GM12878 (cell line): ENCODE data around the gene MED13L. TPM values are rescaled to one million over a fixed set of nuclear protein-coding genes. Genes with fewer than 3 reads are reported as not detected.

Experiments used
- CHD1 ChIP-seq: IDR thresholded peaks from 2 replicates; pipeline ENCODE4 v1.6.1; 2012; ENCODE audit warnings: low read depth, low read length, improper control_type of control experiment
- EP300 ChIP-seq, 2 experiments: fragments of 150-350 bp in 1 of 2; IDR thresholded peaks; 2 replicates each; pipeline ENCODE4 v1.6.1; 2011 to 2012; ENCODE audit warnings: low read depth in 2 of 2, low read length in 2 of 2, borderline replicate concordance in 1 of 2, improper control_type of control experiment in 1 of 2, inconsistent platforms in 1 of 2; ENCODE audit not compliant: control insufficient read depth in 1 of 2
- FOXK2 ChIP-seq: fragments of 450-650 bp; IDR thresholded peaks from 2 replicates; pipeline ENCODE4 v1.6.1; 2017; ENCODE audit warnings: mild to moderate bottlenecking, moderate library complexity
- FOXM1 ChIP-seq: IDR thresholded peaks from 2 replicates; pipeline ENCODE4 v1.6.1; 2012; ENCODE audit warnings: low read depth, mild to moderate bottlenecking, inconsistent platforms, low read length, moderate library complexity
- IRF3 ChIP-seq: fragments of 450-650 bp; IDR thresholded peaks from 2 replicates; pipeline ENCODE4 v1.6.1; 2014; ENCODE audit warnings: mild to moderate bottlenecking
- MEF2A ChIP-seq: IDR thresholded peaks from 2 replicates; pipeline ENCODE4 v1.6.1; 2011; ENCODE audit warnings: low read depth, mild to moderate bottlenecking, low read length, moderate library complexity; ENCODE audit not compliant: insufficient read depth
- MTA3 ChIP-seq: IDR thresholded peaks from 2 replicates; pipeline ENCODE4 v1.6.1; 2012; ENCODE audit warnings: low read length, inconsistent platforms, borderline replicate concordance
- PAX8 ChIP-seq: fragments of 450-650 bp; IDR thresholded peaks from 2 replicates; pipeline ENCODE4 v1.6.1; 2017; ENCODE audit warnings: mild to moderate bottlenecking, moderate library complexity
- STAT1 ChIP-seq: fragments of 450-650 bp; conservative IDR thresholded peaks from 2 replicates; pipeline ENCODE4 v1.6.1; 2014; ENCODE audit warnings: antibody characterized with exemption, mild to moderate bottlenecking
- TAF1 ChIP-seq: IDR thresholded peaks from 2 replicates; pipeline ENCODE4 v1.6.1; 2011; ENCODE audit warnings: mild to moderate bottlenecking, low read depth, low read length, borderline replicate concordance
- TCF3 ChIP-seq: IDR thresholded peaks from 2 replicates; pipeline ENCODE4 v1.6.1; 2012; ENCODE audit warnings: low read depth, mild to moderate bottlenecking, low read length, borderline replicate concordance; ENCODE audit not compliant: insufficient read depth
- polyA plus RNA-seq, 11 experiments: library from polyadenylated mRNA; depleted of rRNA in 4 of 11; unstranded in 6 of 11; stranded (reverse) in 5 of 11; fragments of >200 nt; fragmentation: Nextera tagmentation in 4 of 11; fragmentation: Illumina TruSeq in 1 of 11; extraction: Ambion mirVana in 4 of 11; extraction: Trizol in 1 of 11; gene quantifications; 1 replicate in 1 of 11; 2 replicates in 10 of 11; pipeline versions ENCODE4 v1.2.1 to v1.2.3, GENCODE V29; 2011 to 2016; ENCODE audit warnings: inconsistent platforms in 2 of 11, missing spikeins in 2 of 11, low read depth in 1 of 11
- total RNA-seq, 4 experiments: library from RNA; depleted of rRNA in 3 of 4; stranded (reverse); fragments of >200 nt in 3 of 4; fragmentation: Illumina TruSeq in 1 of 4; extraction: Trizol in 1 of 4; gene quantifications; 2 replicates each; pipeline versions ENCODE4 v1.2.1 to v1.2.3, GENCODE V29; 2013 to 2021
- TF ChIP-seq, protein P1 (sequence below): IDR thresholded peaks from 2 replicates; pipeline ENCODE4 v1.6.1; 2012; ENCODE audit warnings: low read depth, low read length, improper control_type of control experiment

MED13L gene
- total and polyA plus RNA-seq, 10 of the 15 experiments (the other 5 are each of a cell fraction or from before 2014, with no cell fraction given) = 3.7 to 30.1 (median 9.1) TPM

DNA sequence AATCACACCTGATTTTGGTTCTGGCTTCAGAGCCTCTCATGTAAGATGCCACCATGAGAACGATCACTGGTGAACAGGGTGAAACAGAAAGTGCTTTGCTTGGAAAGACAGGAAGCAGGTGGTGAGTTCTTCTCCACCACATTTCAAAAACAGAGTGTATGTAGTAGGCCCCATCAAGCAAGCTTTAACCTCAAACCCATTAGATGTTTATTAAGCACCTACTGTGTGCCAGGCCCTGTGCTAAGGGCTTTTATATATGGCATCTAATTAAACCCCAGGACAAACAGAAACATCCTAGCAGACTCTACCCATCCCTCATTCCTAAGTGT, 47.8 kb upstream of the MED13L start (continued):
- TF ChIP-seq EP300 (IDR thresholded peaks at IDR 0.05; ENCODE audit: borderline replicate concordance in 1 of 2, control insufficient read depth in 1 of 2, low read depth in 2 of 2, low read length in 2 of 2) (no peak), FOXK2 (no peak), PAX8 (no peak), IRF3 (no peak), TCF3 (0 out of 2 replicates have a peak, but pooled peaks have one; percentile 36), MTA3 (peak; percentile 65; the same call in 1 of the 2 replicates), MEF2A (no peak), CHD1 (no peak), TAF1 (no peak), FOXM1 (0 out of 2 replicates have a peak, but pooled peaks have one; percentile 21), STAT1 (no peak)
- TF ChIP-seq, protein P1, sequence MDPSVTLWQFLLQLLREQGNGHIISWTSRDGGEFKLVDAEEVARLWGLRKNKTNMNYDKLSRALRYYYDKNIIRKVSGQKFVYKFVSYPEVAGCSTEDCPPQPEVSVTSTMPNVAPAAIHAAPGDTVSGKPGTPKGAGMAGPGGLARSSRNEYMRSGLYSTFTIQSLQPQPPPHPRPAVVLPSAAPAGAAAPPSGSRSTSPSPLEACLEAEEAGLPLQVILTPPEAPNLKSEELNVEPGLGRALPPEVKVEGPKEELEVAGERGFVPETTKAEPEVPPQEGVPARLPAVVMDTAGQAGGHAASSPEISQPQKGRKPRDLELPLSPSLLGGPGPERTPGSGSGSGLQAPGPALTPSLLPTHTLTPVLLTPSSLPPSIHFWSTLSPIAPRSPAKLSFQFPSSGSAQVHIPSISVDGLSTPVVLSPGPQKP = no peak
